Gastrocnemius medialis (tissue), 4 donors: ENCODE results near the gene CPLX1. TPM values are rescaled to one million over a fixed set of nuclear protein-coding genes. Genes with fewer than 3 reads are reported as not detected.

Experiments used
- ATAC-seq, 2 donors: fragments of 150-250 bp; one replicate each; pipeline ENCODE4 v1.9.1; 2016
- DNase-seq, 2 donors: peaks; one replicate each; pipeline ENCODE4 v3.0.0-alpha.2; 2019
- H3K27ac ChIP-seq, 4 donors: fragments of 200-600 bp; sonication (generic); 1 replicate in 1 of 4; 2 replicates in 3 of 4; pipeline ENCODE4 v1.5.1; 2016 to 2018; ENCODE audit warnings: mild to moderate bottlenecking in 2 of 4, moderate library complexity in 1 of 4
- H3K27me3 ChIP-seq, 3 donors: fragments of 200-600 bp; sonication (generic) in 2 of 3; 1 replicate in 1 of 3; 2 replicates in 2 of 3; pipeline versions ENCODE4 v1.5.1 to v1.6.0; 2016 to 2019; ENCODE audit warnings: mild to moderate bottlenecking in 1 of 3, moderate library complexity in 1 of 3
- H3K36me3 ChIP-seq, 2 donors: fragments of 200-600 bp; sonication (generic) in 1 of 2; one replicate each; pipeline ENCODE4 v1.5.1; 2017 to 2018
- H3K4me1 ChIP-seq, 2 donors: fragments of 200-600 bp; sonication (generic) in 1 of 2; one replicate each; pipeline ENCODE4 v1.5.1; 2016 to 2017; ENCODE audit warnings: mild to moderate bottlenecking in 2 of 2
- H3K4me3 ChIP-seq, 4 donors: fragments of 200-600 bp; sonication (generic) in 3 of 4; 1 replicate in 1 of 4; 2 replicates in 3 of 4; pipeline ENCODE4 v1.5.1; 2016 to 2019; ENCODE audit warnings: mild to moderate bottlenecking in 2 of 4
- H3K9me3 ChIP-seq, 3 donors: fragments of 200-600 bp; sonication (generic) in 2 of 3; 1 replicate in 1 of 3; 2 replicates in 2 of 3; pipeline ENCODE4 v1.5.1; 2016 to 2019
- POLR2A ChIP-seq, 2 donors: fragments of 450-650 bp; IDR thresholded peaks; one replicate each; pipeline ENCODE4 v1.6.1; 2017; ENCODE audit warnings: antibody characterized with exemption in 2 of 2, mild to moderate bottlenecking in 2 of 2, moderate library complexity in 2 of 2
- in situ Hi-C, 4 donors: fragments of 200-750 bp; cut with MboI; loops; one replicate each; pipeline versions ENCODE4 v1.15.0 to v1.8.0; 2017; ENCODE audit warnings: low sequenced_read_pairs in 4 of 4
- intact Hi-C: fragments of 100-400 bp; cut with DNase I; formaldehyde crosslinking; loops from one replicate; pipeline ENCODE4 v1.15.1; 2023; ENCODE audit warnings: low total_unique reads
- total RNA-seq, 4 donors: library from RNA; depleted of rRNA; stranded (reverse); fragments of >200 nt; gene quantifications; one replicate each; pipeline versions ENCODE4 v1.1.0 to v1.2.3, GENCODE V29; 2016
- TF ChIP-seq, protein P1 (sequence below), 5 experiments: fragments of 450-650 bp in 3 of 5; fragments of 200-600 bp in 2 of 5; sonication (generic) in 2 of 5; IDR thresholded peaks in 4 of 5; conservative IDR thresholded peaks in 1 of 5; 1 replicate in 4 of 5; 2 replicates in 1 of 5; pipeline ENCODE4 v1.5.1; 2016 to 2019; ENCODE audit warnings: antibody characterized with exemption in 5 of 5, mild to moderate bottlenecking in 3 of 5, moderate library complexity in 3 of 5

The CPLX1 gene
- total RNA-seq, 4 donors from 2014 or later: 0.91 to 1.0 TPM; not detected in 2

GRCh38 chr4:871484-871883 lies 45.6 kb upstream of the CPLX1 start:
- ATAC-seq: no peak
- Histone ChIP-seq H3K4me3 (no peak overlapping the region), H3K9me3 (no peaks in the 10 kb centered on the region), H3K27me3 (no peaks in the 10 kb centered on the region), H3K36me3 (peaks cover 0 to 77% of the 10 kb centered on the region in 2 donors), H3K27ac (no peak overlapping the region), H3K4me1 (no peaks in the 10 kb centered on the region)
- DNase-seq: no peak
- intact Hi-C loops (no loop called here), in situ Hi-C loops (no loop called here)
- TF ChIP-seq POLR2A (IDR thresholded peaks at IDR 0.05): no peak
- TF ChIP-seq, protein P1, sequence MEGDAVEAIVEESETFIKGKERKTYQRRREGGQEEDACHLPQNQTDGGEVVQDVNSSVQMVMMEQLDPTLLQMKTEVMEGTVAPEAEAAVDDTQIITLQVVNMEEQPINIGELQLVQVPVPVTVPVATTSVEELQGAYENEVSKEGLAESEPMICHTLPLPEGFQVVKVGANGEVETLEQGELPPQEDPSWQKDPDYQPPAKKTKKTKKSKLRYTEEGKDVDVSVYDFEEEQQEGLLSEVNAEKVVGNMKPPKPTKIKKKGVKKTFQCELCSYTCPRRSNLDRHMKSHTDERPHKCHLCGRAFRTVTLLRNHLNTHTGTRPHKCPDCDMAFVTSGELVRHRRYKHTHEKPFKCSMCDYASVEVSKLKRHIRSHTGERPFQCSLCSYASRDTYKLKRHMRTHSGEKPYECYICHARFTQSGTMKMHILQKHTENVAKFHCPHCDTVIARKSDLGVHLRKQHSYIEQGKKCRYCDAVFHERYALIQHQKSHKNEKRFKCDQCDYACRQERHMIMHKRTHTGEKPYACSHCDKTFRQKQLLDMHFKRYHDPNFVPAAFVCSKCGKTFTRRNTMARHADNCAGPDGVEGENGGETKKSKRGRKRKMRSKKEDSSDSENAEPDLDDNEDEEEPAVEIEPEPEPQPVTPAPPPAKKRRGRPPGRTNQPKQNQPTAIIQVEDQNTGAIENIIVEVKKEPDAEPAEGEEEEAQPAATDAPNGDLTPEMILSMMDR (IDR thresholded peaks at IDR 0.05 in 4 of 5, conservative IDR thresholded peaks at IDR 0.05 in 1 of 5): no peak

DNA sequence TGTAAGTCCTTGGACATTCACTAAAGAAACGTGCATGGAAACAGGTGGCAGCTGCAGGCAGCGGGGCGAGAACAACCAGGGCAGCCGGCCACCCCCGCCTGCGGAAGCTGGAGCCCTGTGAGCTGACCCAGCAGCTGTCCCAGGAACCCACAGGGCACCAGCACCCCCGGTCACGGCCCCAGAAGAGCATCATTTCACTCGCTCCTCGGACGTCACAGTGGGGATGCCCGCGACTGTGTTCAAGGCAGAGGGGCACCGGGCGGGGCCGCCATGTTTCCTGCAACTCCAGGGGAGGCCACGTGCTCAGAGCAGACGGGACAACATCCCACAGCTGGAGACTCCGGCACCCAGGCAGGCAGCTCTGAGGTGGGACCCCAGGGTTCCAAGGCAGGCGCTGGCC lies 45.0 kb upstream of the CPLX1 start:
- Histone ChIP-seq H3K27ac (no peak overlapping the region), H3K4me1 (no peaks in the 10 kb centered on the region), H3K9me3 (no peaks in the 10 kb centered on the region), H3K4me3 (no peak overlapping the region), H3K27me3 (no peaks in the 10 kb centered on the region), H3K36me3 (peaks cover 0 to 77% of the 10 kb centered on the region in 2 donors)
- in situ Hi-C loops (no loop called here), intact Hi-C loops (no loop called here)
- TF ChIP-seq, protein P1 (IDR thresholded peaks at IDR 0.05 in 4 of 5, conservative IDR thresholded peaks at IDR 0.05 in 1 of 5): no peak
- no peak for TF ChIP-seq POLR2A (IDR thresholded peaks at IDR 0.05)
- DNase-seq (no peak), ATAC-seq (no peak)

DNA sequence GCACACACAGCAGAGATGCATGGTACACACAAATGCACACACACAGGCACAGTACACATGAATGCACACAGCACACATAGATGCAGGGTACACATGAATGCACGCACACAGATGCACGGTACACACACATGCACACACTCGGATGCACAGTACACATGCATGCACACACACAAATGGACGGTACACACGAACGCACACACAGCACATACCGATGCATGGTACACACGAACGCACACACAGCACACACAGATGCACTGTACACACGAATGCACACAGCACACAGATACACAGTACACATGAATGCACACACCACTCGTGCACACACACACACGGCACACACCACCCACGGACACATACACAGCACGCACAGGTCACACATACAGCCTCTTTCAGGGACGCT lies 43.8 kb upstream of the CPLX1 start:
- H3K36me3 ChIP-seq: peaks cover 0 to 77% of the 10 kb centered on the region in 2 donors
- in situ Hi-C loops: no loop called here
- no peak for DNase-seq

GRCh38 chr4:868421-868820 lies 42.5 kb upstream of the CPLX1 start:
- H3K4me1 ChIP-seq: no peaks in the 10 kb centered on the region
- ATAC-seq: no peak
- H3K9me3 ChIP-seq: no peaks in the 10 kb centered on the region
- peaks cover 0 to 77% of the 10 kb centered on the region in 2 donors for H3K36me3 ChIP-seq
- no peak for TF ChIP-seq POLR2A (IDR thresholded peaks at IDR 0.05)
- H3K27ac ChIP-seq: no peak overlapping the region
- DNase-seq: no peak
- H3K27me3 ChIP-seq: no peaks in the 10 kb centered on the region
- no peak overlapping the region for H3K4me3 ChIP-seq
- intact Hi-C loops: no loop called here
- in situ Hi-C loops: no loop called here

More for the DNA sequence above, 43.8 kb upstream of the CPLX1 start:
- TF ChIP-seq POLR2A (IDR thresholded peaks at IDR 0.05): no peak
- TF ChIP-seq, protein P1 (IDR thresholded peaks at IDR 0.05 in 4 of 5, conservative IDR thresholded peaks at IDR 0.05 in 1 of 5): no peak
- Histone ChIP-seq H3K27me3 (no peaks in the 10 kb centered on the region), H3K27ac (no peak overlapping the region), H3K9me3 (no peaks in the 10 kb centered on the region), H3K4me3 (no peak overlapping the region), H3K4me1 (no peaks in the 10 kb centered on the region)
- intact Hi-C loops: no loop called here
- no peak for ATAC-seq

DNA sequence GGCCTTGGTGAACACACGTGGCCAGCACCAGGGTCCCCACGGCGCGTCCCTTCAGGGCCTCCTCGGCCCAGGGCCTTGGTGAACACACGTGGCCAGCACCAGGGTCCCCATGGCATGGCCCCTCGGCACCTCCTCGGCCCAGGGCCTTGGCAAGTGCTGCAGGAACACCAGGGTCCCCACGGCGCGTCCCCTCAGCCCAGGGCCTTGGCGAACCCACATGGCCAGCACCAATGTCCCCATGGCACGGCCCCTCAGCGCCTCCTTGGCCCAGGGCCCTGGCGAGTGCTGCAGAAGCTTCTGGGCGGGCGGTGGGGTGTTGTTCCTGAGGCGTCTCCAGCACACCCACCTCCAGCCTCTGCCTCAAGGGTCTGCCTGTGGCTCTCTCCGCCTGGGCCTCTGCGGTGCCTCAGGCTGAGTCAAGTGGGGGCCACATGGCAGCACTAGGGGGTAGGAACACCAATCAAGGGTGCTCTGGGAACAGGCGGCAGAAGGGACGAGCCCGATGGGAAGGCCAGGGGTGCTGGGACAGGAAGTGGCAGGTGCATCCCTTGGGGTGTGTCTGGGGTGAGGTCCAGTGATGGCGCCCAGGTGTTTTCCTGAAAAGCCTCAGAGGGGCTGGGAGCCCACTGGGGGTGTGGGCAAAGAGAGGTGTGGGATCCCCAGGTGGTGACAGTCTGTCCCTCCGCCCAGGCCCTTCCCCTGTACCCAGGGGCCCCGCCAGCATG lies 41.8 kb upstream of the CPLX1 start:
- no peaks in the 10 kb centered on the region for H3K27me3 ChIP-seq
- intact Hi-C loops (no loop called here), in situ Hi-C loops (no loop called here)
- no peak for DNase-seq
- H3K4me3 ChIP-seq: no peak overlapping the region
- H3K36me3 ChIP-seq: peaks cover 0 to 84% of the 10 kb centered on the region in 2 donors
- no peak for ATAC-seq
- TF ChIP-seq, protein P1 (IDR thresholded peaks at IDR 0.05 in 4 of 5, conservative IDR thresholded peaks at IDR 0.05 in 1 of 5): no peak
- TF ChIP-seq POLR2A (IDR thresholded peaks at IDR 0.05): no peak
- H3K4me1 ChIP-seq: no peaks in the 10 kb centered on the region
- no peaks in the 10 kb centered on the region for H3K9me3 ChIP-seq
- no peak overlapping the region for H3K27ac ChIP-seq
